Retinal pigment epithelial cell (primary cell): ENCODE results near the gene BORCS6.

Experiments
- DNase-seq: peaks from one replicate; pipeline ENCODE4 v3.0.0-alpha.2; 2010; ENCODE audit warnings: low read depth
- H3K4me3 ChIP-seq: 2 replicates; pipeline ENCODE4 v1.5.1; 2011; ENCODE audit warnings: mild to moderate bottlenecking, low read length, control low read depth, moderate library complexity
- CTCF ChIP-seq: conservative IDR thresholded peaks from 2 replicates; pipeline ENCODE4 v1.5.1; 2011; ENCODE audit warnings: low read depth, low read length, control low read depth, inconsistent platforms

The BORCS6 gene

GRCh38 chr17:8155231-8155995 lies 34.6 kb downstream of the BORCS6 start:
- no peak for TF ChIP-seq CTCF
- peak overlapping the region; percentile 72 for H3K4me3 ChIP-seq
- DNase-seq = no peak

- no peak for TF ChIP-seq CTCF
- no peak for DNase-seq
- peak overlapping the region; percentile 21 for H3K4me3 ChIP-seq
These were observed 35.3 kb downstream of the BORCS6 start for GRCh38 chr17:8154608-8155155.

GRCh38 chr17:8153957-8154607 lies 35.9 kb downstream of the BORCS6 start:
- TF ChIP-seq CTCF = no peak
- peak; percentile 98 for DNase-seq
- peak overlapping the region; percentile 32 for H3K4me3 ChIP-seq

- no peak overlapping the region for H3K4me3 ChIP-seq
- peak; percentile 84 for DNase-seq
- no peak for TF ChIP-seq CTCF
These were observed 36.4 kb downstream of the BORCS6 start for GRCh38 chr17:8153525-8153956.

GRCh38 chr17:8153031-8153451 lies 36.9 kb downstream of the BORCS6 start:
- no peak overlapping the region for H3K4me3 ChIP-seq
- DNase-seq = no peak
- TF ChIP-seq CTCF = no peak

GRCh38 chr17:8152112-8152775 lies 37.7 kb downstream of the BORCS6 start, which contains the start of gene PER1:
PER1 (minus strand) TSS chr17:8152404; CDS start chr17:8150706, 1,698 bp downstream.
- DNase-seq = peak; percentile 92
- H3K4me3 ChIP-seq = peak within 1 kb of the TSS; percentile 98
- no peak for TF ChIP-seq CTCF
